ENCODE results near the gene KLHL22. TPM values are rescaled to one million over a fixed set of nuclear protein-coding genes. Genes with fewer than 3 reads are reported as not detected.

KLHL22 gene
- total RNA-seq, 4 donors from 2014 or later, result 14.1 to 73.8 (median 42.7) TPM

- Histone ChIP-seq H3K9me3 (no peaks in the 10 kb centered on the region), H3K4me3 (no peak overlapping the region), H3K36me3 (no peaks in the 10 kb centered on the region), H3K4me1 (no peaks in the 10 kb centered on the region), H3K27me3 (no peaks in the 10 kb centered on the region), H3K27ac (no peak overlapping the region)
- intact Hi-C loops (cut with DNase I; ENCODE audit: low total_unique reads), result no loop called here
- no peak for DNase-seq
- TF ChIP-seq POLR2A (IDR thresholded peaks at IDR 0.05) (no peak), CTCF (IDR thresholded peaks at IDR 0.05) (no peak)
These were observed 91.8 kb downstream of the KLHL22 start for GRCh38 chr22:20403779-20404140.

GRCh38 chr22:20402960-20403778 lies 92.4 kb downstream of the KLHL22 start:
- Histone ChIP-seq H3K27ac (no peak overlapping the region), H3K36me3 (no peaks in the 10 kb centered on the region), H3K4me3 (no peak overlapping the region), H3K27me3 (no peaks in the 10 kb centered on the region), H3K9me3 (no peaks in the 10 kb centered on the region), H3K4me1 (no peaks in the 10 kb centered on the region)
- no peak for DNase-seq
- intact Hi-C loops (cut with DNase I; ENCODE audit: low total_unique reads), result no loop called here
- TF ChIP-seq CTCF (IDR thresholded peaks at IDR 0.05) (no peak), POLR2A (IDR thresholded peaks at IDR 0.05) (no peak)

GRCh38 chr22:20401376-20402014 lies 94.1 kb downstream of the KLHL22 start:
- H3K27me3 ChIP-seq, result no peaks in the 10 kb centered on the region
- no peak overlapping the region for H3K27ac ChIP-seq
- TF ChIP-seq CTCF (IDR thresholded peaks at IDR 0.05), result no peak
- TF ChIP-seq POLR2A (IDR thresholded peaks at IDR 0.05), result no peak
- H3K4me1 ChIP-seq, result no peaks in the 10 kb centered on the region
- H3K4me3 ChIP-seq, result no peak overlapping the region
- H3K9me3 ChIP-seq, result no peaks in the 10 kb centered on the region
- no peak for DNase-seq
- H3K36me3 ChIP-seq, result no peaks in the 10 kb centered on the region
- intact Hi-C loops (cut with DNase I; ENCODE audit: low total_unique reads), result no loop called here

GRCh38 chr22:20400606-20401375 lies 94.8 kb downstream of the KLHL22 start:
- intact Hi-C loops (cut with DNase I; ENCODE audit: low total_unique reads), result no loop called here
- DNase-seq, result no peak
- H3K27ac ChIP-seq, result no peak overlapping the region

More at GRCh38 chr22:20400606-20401375, 94.8 kb downstream of the KLHL22 start:
- Histone ChIP-seq H3K27me3 (no peaks in the 10 kb centered on the region), H3K36me3 (no peaks in the 10 kb centered on the region), H3K9me3 (no peaks in the 10 kb centered on the region), H3K4me3 (no peak overlapping the region), H3K4me1 (peaks cover 0 to 5% of the 10 kb centered on the region in 2 donors)
- TF ChIP-seq CTCF (IDR thresholded peaks at IDR 0.05) (no peak), POLR2A (IDR thresholded peaks at IDR 0.05) (no peak)

Measured in uterus (tissue), 4 donors.